GM21528 (cell line): Measurements from ENCODE around the gene ZSWIM1.
"Not testable (repeated sequence)": the region's sequence is repeated elsewhere in the genome, so short reads cannot be mapped to it uniquely, and the experiment has no call there.

Experiments
- ATAC-seq: cut with Tn5 transposase; IDR thresholded peaks from one replicate; pipeline ENCODE4 v1.9.1; 2021; ENCODE audit warnings: mild to moderate bottlenecking, moderate library complexity; ENCODE audit not compliant: unreplicated experiment, low FRiP score

The ZSWIM1 gene

DNA sequence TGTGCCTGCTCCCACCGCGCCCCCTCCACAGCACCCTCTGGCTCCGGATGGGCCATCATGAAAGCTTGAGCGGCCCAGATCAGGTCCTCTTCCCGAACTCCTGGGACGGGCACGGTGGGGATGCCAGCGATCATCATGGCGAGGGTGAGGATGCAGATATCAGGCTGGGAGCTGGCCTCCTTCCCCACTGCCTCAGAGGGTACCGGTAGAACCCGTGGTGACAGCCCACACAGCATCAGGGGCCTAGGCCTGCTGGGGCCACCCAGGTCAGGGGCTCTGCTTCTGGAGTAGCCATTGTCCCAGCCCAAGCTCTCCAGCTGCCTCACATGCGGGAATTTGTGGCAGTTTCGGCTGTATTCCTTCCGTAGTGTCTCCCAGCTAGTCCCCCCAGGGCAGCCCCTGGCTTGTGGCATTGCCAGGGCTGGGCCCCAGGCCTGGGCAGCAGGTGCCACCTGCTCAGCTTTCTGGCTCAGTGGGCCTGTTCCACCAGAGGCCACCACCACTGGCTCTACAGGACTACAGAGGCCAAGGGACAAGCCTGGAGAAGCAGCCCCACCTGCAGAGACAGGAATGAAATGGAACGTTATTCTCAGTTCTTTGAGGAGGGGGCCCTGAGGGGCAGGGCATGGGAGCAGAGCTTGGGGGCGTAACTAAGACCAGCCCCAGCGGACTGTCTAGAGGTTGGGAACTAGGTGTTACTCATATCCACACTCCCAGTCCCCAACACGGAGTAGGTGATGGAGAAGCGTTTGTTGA lies 5.7 kb downstream of the ZSWIM1 start:
- no peak for ATAC-seq

DNA sequence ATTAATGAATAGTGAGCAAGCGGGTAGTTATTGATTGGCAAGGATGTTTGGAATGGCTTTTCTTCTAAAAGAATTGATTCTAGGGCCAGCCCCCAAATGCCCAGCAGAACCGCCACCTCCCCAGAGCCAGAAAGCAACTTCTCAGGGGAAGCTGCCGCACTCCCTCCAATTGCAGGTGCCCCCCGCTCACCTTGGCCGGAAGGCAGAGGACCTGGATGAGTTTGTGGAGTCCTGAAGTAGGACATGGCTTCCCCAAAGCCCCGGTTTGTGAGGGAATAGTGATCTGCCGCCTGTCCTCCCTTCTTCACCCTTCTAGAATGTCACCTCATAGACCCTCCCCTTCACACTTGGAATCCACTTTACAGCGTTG lies 6.3 kb downstream of the ZSWIM1 start, which contains the start of gene SPATA25:
Gene SPATA25, minus strand, starts transcription at position 277 of the 370 bp plus-strand sequence. Its CDS starts 32 bp downstream, at position 245.
- no peak for ATAC-seq

DNA sequence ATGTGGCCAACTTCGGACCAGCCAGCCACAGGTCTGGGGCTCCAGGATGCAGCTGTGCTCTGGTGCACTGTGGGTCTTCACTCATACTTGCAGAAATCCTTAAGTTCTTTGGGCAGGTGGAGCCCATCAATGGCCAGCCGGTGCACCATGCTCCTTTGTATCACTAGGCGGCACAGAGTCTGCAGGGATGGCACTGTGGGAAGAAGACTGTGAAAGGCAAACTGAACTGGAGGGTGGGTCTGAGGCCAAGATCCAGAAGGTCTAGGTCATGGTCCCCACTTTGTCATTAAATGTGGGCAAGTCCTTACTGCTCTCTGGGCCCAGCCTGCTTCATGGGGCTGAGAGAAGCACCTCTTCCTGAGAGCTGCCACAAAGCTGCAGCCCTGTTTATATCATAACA lies 7.7 kb downstream of the ZSWIM1 start:
- no peak for ATAC-seq

- ATAC-seq = peak; percentile 8
Observed at GRCh38 chr20:45890077-45890984, 9.3 kb downstream of the ZSWIM1 start.

DNA sequence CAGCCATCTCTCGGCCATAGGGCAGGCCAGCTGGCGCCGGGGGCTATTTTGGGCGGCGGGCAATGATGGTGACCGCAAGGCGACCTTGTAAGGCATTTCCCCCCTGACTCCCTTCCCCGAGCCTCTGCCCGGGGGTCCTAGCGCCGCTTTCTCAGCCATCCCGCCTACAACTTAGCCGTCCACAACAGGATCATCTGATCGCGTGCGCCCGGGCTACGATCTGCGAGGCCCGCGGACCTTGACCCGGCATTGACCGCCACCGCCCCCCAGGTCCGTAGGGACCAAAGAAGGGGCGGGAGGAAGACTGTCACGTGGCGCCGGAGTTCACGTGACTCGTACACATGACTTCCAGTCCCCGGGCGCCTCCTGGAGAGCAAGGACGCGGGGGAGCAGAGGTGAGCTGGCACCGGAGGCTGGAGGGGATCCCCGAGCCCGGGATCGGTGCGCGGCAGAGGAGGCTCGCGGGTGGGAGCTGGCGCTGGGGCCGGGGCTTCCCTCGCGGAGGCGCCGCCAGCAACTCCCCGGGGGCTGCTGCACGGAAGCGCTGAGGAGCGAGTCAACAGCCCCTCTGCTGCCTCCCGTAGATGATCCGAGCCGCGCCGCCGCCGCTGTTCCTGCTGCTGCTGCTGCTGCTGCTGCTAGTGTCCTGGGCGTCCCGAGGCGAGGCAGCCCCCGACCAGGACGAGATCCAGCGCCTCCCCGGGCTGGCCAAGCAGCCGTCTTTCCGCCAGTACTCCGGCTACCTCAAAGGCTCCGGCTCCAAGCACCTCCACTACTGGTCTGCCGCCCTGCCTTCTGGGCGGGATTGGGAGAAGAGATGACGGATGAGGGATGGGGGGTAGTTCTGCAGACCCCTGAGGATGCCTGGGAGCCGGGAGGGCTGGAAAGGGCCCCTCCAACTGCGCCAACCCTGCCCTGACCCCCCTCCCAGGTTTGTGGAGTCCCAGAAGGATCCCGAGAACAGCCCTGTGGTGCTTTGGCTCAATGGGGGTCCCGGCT lies 10.3 kb downstream of the ZSWIM1 start, which contains the start of the genes CTSA and NEURL2:
Gene CTSA, plus strand, starts transcription at position 351 of the 999 bp plus-strand sequence. Its CDS starts 234 bp downstream, at position 585.
Gene NEURL2, minus strand, starts transcription at position 224 of the 999 bp plus-strand sequence. Its CDS starts 217 bp downstream, at position 7.
- peak; percentile 72 for ATAC-seq

DNA sequence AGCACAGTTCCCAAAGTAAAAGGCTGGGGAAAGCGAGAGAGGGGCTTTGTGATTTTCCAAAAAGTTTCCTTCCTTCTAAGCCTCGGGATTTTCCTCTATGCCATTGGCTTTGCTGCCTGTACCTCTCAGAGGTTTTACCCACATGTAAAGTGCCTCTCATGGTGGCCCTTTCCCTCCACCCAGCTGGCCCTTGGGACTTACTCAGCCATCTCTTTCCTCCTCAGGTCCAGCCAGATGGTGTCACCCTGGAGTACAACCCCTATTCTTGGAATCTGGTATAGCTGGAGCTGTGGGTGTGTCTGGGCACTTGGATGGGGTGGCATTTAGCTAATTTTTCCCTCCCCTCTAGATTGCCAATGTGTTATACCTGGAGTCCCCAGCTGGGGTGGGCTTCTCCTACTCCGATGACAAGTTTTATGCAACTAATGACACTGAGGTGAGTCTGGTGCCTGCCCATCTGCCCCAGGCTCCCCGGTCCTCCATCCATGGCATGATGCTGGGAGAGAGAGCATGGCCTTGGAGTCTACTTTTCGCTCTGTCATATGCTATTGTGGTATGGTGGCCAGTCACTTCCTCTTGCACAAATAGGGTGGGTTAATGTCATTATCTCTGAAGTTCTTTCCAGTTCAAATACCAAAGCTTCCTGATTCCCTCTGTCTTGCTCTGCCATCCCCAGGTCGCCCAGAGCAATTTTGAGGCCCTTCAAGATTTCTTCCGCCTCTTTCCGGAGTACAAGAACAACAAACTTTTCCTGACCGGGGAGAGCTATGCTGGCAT lies 11.2 kb downstream of the ZSWIM1 start:
- no peak for ATAC-seq

DNA sequence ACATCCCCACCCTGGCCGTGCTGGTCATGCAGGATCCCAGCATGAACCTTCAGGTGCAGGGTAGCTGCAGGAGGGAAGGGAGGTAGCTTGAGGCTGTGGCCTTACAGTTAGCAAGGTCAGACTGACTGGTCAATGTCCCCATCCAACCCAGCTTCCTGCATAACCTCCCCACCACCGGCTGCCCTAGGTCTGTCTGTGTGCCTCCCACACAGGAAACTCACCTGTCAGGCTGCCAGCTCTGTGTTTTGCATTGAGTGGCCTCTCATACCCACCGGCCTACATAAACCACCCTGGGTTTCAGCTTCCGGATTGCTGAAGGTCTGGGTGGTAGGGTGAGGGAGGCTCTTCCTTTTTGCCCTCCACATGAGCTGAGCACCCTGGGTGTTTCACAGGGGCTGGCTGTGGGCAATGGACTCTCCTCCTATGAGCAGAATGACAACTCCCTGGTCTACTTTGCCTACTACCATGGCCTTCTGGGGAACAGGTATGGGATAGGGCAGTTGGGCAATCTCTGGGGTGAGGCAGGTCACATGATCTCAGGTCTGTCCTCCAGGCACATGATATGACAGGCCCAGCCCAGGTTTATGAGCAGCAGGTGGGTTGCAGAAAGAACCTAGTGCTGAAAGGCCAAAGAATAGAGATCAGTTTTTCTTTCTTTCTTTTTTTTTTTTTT lies 11.9 kb downstream of the ZSWIM1 start:
- no peak for ATAC-seq

GRCh38 chr20:45893831-45894230 lies 12.8 kb downstream of the ZSWIM1 start:
- no peak for ATAC-seq

GRCh38 chr20:45894797-45895196 lies 13.8 kb downstream of the ZSWIM1 start:
- no peak for ATAC-seq

DNA sequence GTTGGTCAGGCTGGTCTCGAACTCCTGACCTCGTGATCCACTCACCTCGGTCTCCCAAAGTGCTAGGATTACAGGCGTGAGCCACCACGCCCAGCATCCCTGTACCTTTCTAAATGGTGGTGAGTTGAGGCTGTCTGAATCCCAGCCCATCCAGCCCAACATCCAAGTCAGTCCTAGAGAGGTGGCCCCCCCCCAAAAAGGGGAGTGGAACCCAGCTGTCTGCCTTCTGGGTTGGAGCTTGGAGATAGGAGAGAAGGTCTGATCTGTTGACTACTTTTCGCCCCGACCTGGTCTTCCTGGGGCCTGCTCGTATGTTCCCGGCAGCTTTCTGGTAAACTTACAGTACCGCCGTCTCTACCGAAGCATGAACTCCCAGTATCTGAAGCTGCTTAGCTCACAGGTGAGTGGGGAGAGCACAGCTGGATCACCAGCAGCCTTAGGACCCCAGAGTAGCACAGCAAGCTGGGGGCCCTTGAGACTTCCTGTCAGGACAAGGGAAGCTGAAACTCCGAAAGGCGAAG lies 15.7 kb downstream of the ZSWIM1 start:
- ATAC-seq = no peak

DNA sequence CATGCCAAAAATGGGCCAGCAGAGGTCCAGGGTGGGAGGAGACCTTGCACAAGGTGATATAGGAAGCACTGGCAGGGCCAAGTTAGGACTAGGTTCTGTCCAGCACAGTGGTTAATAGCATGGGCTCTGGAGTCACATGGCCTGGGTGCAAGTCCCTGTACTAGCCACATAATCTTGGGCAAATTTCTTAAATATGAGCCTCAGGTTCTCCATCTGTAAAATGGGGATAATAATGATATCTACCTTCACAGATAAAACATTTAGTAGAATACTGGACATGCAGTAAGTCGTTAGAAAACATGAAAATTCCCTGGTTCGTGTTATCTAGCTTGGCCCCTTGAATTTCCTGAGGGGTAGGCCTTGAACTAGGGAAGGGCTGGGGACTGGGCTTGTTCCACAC lies 16.3 kb downstream of the ZSWIM1 start:
- no peak for ATAC-seq

DNA sequence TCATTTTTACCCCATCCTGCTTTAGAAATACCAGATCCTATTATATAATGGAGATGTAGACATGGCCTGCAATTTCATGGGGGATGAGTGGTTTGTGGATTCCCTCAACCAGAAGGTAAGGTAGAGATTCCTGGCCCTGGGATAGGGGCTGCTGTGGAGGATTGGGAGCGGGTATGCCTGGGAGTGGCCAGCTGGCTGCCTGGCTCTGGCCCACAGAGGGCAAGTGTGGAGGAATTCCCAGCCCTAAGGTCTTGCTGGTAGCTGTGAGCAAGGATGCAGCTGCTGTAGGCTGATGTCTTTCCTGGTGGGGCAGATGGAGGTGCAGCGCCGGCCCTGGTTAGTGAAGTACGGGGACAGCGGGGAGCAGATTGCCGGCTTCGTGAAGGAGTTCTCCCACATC lies 16.7 kb downstream of the ZSWIM1 start:
- ATAC-seq = no peak

GRCh38 chr20:45898285-45898684 lies 17.3 kb downstream of the ZSWIM1 start:
- ATAC-seq = no peak

DNA sequence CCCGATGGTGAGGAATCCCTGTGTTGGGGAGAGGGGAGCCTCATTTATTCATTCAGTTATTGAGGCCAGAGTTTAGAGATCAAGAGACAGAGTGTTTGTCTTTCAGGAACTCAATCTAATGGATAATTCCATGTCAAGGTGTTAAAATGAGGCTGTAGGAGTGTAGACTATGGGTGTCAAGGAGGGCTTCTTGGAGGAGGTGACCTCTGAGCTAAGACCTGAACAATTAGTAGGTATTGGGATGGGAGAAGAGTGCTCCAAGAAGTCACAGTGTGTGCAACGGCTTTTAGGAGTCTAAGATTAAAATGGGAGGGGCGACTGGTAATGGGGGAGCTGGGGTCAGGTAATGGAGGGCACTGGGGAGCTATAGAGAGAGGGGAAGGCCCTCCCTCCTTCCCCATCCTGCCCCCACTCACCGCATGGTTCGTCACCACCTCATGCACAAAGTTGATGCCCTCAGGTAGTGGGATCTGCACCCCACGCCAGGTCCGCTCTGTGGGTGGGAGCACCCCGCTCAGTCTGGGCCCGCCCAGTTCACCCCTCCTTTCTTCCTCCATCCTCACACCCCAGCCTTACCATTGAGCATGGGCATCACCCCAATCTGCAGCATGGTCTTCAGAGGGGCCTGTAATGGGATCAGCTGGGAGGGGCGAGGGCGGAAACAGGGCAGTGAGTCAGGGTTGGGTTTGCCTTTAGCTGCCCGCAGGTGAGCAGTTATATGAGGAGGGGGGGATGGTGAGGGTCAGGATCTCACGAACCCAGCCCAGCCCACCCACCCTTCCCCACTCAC lies 18.2 kb downstream of the ZSWIM1 start:
- ATAC-seq = no peak

DNA sequence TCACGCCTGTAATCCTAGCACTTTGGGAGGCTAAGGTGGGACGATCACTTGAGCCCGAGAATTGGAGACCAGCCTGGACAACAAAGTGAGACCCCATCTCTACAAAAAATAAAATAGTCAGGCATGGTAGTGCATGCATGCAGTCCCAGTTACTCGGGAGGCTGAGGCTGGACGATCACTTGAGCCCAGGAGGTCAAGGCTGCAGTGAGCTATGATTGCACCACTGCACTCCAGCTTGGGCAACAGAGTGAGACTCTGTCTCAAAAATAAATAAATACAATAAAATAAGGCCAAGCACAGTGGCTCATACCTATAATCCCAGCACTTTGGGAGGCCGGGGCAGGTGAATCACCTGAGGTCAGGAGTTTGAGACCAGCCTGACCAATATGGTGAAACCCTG lies 20.3 kb downstream of the ZSWIM1 start:
- not testable (repeated sequence) for ATAC-seq

DNA sequence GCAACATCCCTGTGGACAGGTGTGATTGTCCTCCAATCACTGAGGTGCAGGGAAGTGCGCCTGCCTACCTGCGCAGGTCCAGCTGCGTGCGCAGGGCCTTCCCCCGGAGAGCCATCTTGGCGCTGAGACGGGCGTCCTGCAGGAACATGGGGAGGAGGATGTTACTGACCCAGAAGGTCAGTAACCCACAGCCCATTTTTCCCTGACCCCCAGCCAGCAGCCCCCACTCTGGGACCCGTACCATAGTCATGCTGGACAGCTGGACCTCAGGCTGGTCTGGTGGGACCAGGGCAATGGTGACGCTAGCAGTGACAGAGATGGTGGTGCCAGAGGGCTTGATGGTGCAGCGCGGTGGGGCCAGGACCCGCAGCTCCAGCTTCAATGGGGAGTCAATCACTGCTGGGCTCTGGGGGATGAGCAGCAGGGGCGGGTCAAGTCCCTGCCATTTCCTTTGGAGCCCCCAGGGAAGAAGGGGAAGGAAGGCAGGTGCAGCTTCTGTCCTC lies 21.2 kb downstream of the ZSWIM1 start:
- no peak for ATAC-seq
